ENCODE measurements around the gene EYA4.

The EYA4 gene

DNA sequence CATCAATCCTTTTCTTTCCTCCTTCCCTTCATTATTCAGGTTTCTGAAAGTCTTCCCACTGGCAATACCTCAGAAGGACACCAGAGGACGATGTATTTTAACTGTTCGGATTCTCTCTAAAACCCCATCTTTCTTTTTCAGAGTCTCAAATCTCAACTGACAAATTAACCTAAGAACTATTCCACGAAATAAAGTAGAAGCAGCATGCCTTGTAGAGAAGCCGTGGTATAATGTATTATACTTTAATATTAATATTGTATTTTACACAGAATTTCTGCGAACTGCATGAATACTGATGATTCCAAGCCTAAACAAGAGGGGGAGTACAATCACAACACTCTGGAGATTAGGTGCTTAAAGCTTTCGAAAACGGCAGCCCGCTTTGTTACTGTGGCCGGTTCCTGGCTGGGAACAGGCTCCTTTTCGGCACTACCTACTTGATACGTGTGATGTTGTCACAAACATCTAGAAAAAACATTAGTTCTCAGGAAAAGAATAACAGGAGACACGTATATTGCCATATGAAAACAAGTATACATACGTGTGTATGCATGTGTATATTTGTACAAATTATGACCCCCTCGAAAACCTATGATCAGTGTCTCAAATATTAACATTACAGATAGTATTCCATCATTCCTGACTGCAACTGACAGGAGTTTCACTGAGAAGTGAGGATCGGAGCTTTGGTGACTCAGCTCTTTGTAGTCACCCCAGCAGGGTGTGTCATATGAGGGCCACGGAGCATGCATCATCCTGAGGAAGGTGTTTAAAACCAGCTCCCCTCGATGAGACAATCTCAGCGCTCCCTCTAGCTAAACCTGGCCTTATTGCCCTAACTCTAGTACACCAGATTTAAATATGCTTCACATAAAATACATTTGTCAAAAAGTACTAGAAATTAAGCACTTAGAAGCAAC lies 328.1 kb downstream of the EYA4 start:
- DNase-seq (ENCODE audit: low read depth, low spot score) = peak; percentile 49

DNA sequence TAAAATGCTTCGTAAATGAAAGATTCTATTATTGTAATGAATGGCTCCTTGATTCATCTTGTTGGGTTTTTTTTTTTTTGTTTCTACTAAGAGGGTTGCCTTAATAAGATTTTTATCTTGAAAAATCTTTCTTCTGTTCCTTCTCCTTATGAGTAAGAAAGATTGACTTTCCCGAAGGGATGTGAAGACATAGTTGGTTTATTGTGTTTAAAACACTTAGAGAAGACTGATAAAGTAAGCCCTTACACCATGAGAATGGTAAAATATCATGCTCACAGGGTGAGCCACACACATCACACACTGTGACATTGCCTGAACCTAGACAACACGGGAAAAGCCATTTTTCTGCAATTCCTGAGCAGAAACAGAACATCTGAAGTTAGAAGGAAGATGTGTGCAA lies 330.5 kb downstream of the EYA4 start:
- DNase-seq (ENCODE audit: low read depth, low spot score) = no peak

DNA sequence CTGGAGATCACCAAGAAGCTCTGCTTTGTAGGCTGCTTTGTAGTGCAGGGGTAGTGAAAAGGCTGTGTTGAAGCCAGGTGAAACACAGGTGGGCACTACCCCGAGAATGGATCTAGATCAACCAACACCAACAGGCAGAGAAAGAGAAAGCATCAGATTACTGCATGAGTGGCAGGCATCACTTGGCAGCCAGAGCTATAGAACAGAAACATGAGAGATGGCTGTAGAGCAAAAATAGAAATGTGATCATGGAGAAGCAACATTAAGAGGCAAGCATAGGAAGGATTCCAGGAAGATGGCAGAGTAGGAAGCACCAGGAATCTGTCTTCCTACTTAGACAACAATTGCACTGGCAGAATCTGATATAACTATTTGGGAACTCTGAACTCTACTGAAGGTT lies 336.7 kb downstream of the EYA4 start:
- no peak for DNase-seq (ENCODE audit: low read depth, low spot score)

Measured in smooth muscle cell of the brain vasculature (primary cell).